Measurements from ENCODE around the gene MKNK1.

Gene MKNK1

DNA sequence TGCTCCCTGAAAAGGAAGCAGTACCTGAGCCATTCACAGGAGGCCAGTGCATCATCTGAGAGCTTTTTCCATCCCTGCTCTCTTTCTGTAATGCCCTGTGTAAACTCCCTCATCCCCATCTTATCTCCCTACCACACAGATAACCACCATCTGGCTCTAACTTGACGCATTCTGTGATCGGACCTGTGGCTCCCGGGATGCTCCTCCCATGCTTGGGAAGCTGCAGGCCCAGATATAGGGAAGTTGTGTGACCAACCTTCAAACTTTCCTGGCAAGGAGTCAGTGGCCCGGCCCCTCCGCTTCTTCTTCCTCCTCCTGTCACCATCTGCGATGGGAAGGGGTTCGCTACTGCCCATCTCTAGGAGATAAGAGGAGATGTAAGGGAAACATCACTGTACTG is 21.1 kb downstream of the MKNK1 start:
- Histone ChIP-seq H3K27me3 (ENCODE audit: insufficient read depth, poor library complexity, severe bottlenecking) (no peaks in the 10 kb centered on the region), H3K27ac (ENCODE audit: poor library complexity, severe bottlenecking) (no peak overlapping the region), H3K36me3 (ENCODE audit: low read depth) (peaks cover 20% of the 10 kb centered on the region), H3K4me3 (ENCODE audit: severe bottlenecking) (no peak overlapping the region), H3K9me3 (ENCODE audit: severe bottlenecking) (no peaks in the 10 kb centered on the region), H3K4me1 (ENCODE audit: insufficient read depth, poor library complexity, severe bottlenecking) (no peaks in the 10 kb centered on the region)
- ATAC-seq (ENCODE audit: low read depth) = no peak
- TF ChIP-seq, protein P1, sequence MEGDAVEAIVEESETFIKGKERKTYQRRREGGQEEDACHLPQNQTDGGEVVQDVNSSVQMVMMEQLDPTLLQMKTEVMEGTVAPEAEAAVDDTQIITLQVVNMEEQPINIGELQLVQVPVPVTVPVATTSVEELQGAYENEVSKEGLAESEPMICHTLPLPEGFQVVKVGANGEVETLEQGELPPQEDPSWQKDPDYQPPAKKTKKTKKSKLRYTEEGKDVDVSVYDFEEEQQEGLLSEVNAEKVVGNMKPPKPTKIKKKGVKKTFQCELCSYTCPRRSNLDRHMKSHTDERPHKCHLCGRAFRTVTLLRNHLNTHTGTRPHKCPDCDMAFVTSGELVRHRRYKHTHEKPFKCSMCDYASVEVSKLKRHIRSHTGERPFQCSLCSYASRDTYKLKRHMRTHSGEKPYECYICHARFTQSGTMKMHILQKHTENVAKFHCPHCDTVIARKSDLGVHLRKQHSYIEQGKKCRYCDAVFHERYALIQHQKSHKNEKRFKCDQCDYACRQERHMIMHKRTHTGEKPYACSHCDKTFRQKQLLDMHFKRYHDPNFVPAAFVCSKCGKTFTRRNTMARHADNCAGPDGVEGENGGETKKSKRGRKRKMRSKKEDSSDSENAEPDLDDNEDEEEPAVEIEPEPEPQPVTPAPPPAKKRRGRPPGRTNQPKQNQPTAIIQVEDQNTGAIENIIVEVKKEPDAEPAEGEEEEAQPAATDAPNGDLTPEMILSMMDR (IDR thresholded peaks at IDR 0.05; ENCODE audit: poor library complexity, severe bottlenecking) = no peak
- no peak for DNase-seq (ENCODE audit: low spot score)

DNA sequence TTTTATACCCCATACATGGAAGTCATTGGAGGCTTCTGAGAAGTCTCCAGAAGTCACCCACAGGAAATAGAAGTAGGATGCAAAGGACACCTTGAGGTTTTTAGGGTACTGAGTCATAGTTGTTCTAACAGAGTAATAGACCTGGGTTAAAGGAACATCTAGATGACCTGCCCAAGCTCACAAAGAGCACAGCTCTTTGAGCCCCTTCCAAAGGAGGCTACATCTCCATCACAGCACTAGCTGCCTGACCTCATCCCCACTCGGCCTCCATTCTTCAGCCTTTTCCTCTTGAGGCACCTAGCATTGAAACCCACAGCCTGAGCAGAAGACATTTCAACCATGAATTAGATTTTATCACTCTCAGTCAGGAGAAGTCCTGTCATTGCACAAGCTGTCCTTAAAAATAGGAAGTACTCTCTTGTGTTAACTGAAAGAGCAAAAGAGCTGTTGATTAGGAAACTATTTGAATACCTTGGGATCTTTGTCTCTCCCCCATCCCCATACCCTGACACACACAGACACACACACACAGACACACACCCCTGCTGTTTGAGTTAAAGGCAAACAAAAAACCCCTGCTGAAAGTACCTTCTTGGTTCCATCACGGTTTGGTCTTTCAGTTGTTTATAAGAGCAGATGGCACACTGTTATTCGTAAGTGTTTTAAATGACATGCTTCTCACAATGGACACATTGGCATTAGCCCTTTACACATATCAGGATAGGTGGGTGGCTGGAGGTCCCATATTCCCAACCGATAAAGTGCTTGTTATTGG is 22.2 kb downstream of the MKNK1 start:
- H3K27ac ChIP-seq (ENCODE audit: poor library complexity, severe bottlenecking) = no peak overlapping the region
- ATAC-seq (ENCODE audit: low read depth) = no peak
- H3K27me3 ChIP-seq (ENCODE audit: insufficient read depth, poor library complexity, severe bottlenecking) = no peaks in the 10 kb centered on the region
- no peaks in the 10 kb centered on the region for H3K9me3 ChIP-seq (ENCODE audit: severe bottlenecking)
- no peaks in the 10 kb centered on the region for H3K4me1 ChIP-seq (ENCODE audit: insufficient read depth, poor library complexity, severe bottlenecking)
- TF ChIP-seq, protein P1 (IDR thresholded peaks at IDR 0.05; ENCODE audit: poor library complexity, severe bottlenecking) = no peak
- peaks cover 23% of the 10 kb centered on the region for H3K36me3 ChIP-seq (ENCODE audit: low read depth)
- DNase-seq (ENCODE audit: low spot score) = no peak
- H3K4me3 ChIP-seq (ENCODE audit: severe bottlenecking) = no peak overlapping the region

DNA sequence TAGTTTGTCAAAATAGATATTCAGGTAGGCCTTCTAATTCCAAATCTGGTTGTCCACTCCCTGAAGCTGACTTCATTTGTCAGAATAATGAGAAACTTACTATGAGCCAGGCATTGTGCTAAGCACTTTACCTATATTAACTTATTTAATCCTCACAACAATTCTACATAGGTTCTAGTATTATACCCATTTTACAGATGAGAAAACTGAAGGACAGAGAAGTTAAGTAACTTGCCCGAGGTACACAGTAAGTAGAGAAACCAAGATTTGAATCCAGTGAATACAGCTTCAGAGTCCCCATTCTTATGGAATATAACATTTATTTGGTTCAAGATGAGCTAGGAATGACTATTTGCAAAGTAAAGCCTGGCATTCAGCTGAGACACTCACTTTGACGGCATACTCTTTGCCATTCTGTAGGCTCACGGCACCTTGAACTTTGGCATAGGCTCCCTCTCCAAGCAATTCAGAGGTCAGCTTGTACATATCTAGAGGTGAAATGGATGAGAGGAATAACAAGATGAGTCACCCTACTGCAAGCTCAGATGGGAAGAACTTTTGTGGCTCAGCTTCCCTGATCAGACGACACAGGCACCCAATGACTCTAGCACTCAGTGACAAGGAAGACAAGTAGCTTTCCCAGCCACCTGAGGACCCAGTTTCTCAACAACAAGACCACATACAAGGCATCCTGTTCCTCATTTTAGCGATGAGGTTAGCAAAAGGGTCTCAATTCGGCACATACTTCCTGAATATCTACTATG is 23.7 kb downstream of the MKNK1 start:
- peaks cover 23% of the 10 kb centered on the region for H3K36me3 ChIP-seq (ENCODE audit: low read depth)
- H3K27ac ChIP-seq (ENCODE audit: poor library complexity, severe bottlenecking) = no peak overlapping the region
- H3K4me1 ChIP-seq (ENCODE audit: insufficient read depth, poor library complexity, severe bottlenecking) = no peaks in the 10 kb centered on the region

DNA sequence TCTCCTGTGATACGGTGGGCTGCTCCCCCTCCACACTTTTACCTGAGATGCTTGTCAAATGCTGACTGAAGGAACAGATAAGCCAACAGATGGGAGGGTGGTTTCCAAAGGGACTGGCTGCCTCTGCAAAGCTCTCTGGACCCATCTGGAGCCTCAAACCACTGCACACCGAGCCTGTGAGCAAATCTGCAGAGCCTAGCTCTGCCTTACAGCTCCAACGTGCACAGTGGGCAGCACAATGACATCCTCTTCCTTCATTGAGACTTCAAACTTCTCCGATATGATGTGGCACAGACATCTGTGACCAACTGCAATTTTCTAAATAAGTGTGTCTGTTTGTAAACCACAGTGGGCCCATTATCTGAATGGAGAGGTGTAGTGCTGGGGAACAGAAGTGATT is 26.4 kb downstream of the MKNK1 start:
- no peaks in the 10 kb centered on the region for H3K4me1 ChIP-seq (ENCODE audit: insufficient read depth, poor library complexity, severe bottlenecking)
- no peak overlapping the region for H3K27ac ChIP-seq (ENCODE audit: poor library complexity, severe bottlenecking)
- no peaks in the 10 kb centered on the region for H3K27me3 ChIP-seq (ENCODE audit: insufficient read depth, poor library complexity, severe bottlenecking)
- ATAC-seq (ENCODE audit: low read depth) (no peak), DNase-seq (ENCODE audit: low spot score) (no peak)
- no peaks in the 10 kb centered on the region for H3K9me3 ChIP-seq (ENCODE audit: severe bottlenecking)
- H3K4me3 ChIP-seq (ENCODE audit: severe bottlenecking) = no peak overlapping the region
- TF ChIP-seq, protein P1 (IDR thresholded peaks at IDR 0.05; ENCODE audit: poor library complexity, severe bottlenecking) = no peak
- H3K36me3 ChIP-seq (ENCODE audit: low read depth) = peaks cover 24% of the 10 kb centered on the region

More for the DNA sequence above, 23.7 kb downstream of the MKNK1 start:
- no peaks in the 10 kb centered on the region for H3K9me3 ChIP-seq (ENCODE audit: severe bottlenecking)
- DNase-seq (ENCODE audit: low spot score) = no peak
- TF ChIP-seq, protein P1 (IDR thresholded peaks at IDR 0.05; ENCODE audit: poor library complexity, severe bottlenecking) = no peak
- no peak overlapping the region for H3K4me3 ChIP-seq (ENCODE audit: severe bottlenecking)
- no peaks in the 10 kb centered on the region for H3K27me3 ChIP-seq (ENCODE audit: insufficient read depth, poor library complexity, severe bottlenecking)
- no peak for ATAC-seq (ENCODE audit: low read depth)

Measured in RWPE2 (cell line).